Bronchial epithelial cell (primary cell): Measurements from ENCODE around the gene B3GALT4. TPM values are rescaled to one million over a fixed set of nuclear protein-coding genes. Genes with fewer than 3 reads are reported as not detected.
"Not testable (repeated sequence)": the region's sequence is repeated elsewhere in the genome, so short reads cannot be mapped to it uniquely, and the experiment has no call there.

Experiments used
- DNase-seq: peaks from one replicate; pipeline ENCODE4 v3.0.0-alpha.2; 2010; ENCODE audit warnings: low read depth
- FAIRE-seq: peaks from 2 replicates; lab custom pipeline; 2011; peaks lifted over from hg19 to GRCh38; lab: Jason Lieb, UNC
- H3K27me3 ChIP-seq: 2 replicates; pipeline ENCODE4 v1.5.1; 2011; ENCODE audit warnings: low read length; ENCODE audit not compliant: control insufficient read depth, insufficient read depth
- H3K36me3 ChIP-seq: 2 replicates; pipeline ENCODE4 v1.5.1; 2011; ENCODE audit warnings: low read length; ENCODE audit not compliant: control insufficient read depth, insufficient read depth
- H3K4me3 ChIP-seq: 2 replicates; pipeline ENCODE4 v1.5.1; 2011; ENCODE audit warnings: mild to moderate bottlenecking, low read depth, low read length, control low read depth
- CTCF ChIP-seq: IDR thresholded peaks from 2 replicates; pipeline ENCODE4 v1.5.1; 2011; ENCODE audit warnings: mild to moderate bottlenecking, moderate library complexity, low read length, control low read depth, inconsistent platforms; ENCODE audit not compliant: insufficient read depth, severe bottlenecking
- total RNA-seq: library from RNA; depleted of rRNA; stranded (reverse); fragments of >200 nt; gene quantifications from 2 replicates; pipeline ENCODE4 v1.2.1, GENCODE V29; 2014

The B3GALT4 gene
- total RNA-seq, 1 donor from 2014 or later: 3.9 TPM

GRCh38 chr6:33273129-33273923, 3.6 kb upstream of the B3GALT4 start:
- no peak for TF ChIP-seq CTCF
- FAIRE-seq (no peak), DNase-seq (no peak)
- Histone ChIP-seq H3K4me3 (peak overlapping the region; percentile 81), H3K27me3 (no peaks in the 10 kb centered on the region), H3K36me3 (peaks cover 35% of the 10 kb centered on the region)

GRCh38 chr6:33273924-33274902, 2.7 kb upstream of the B3GALT4 start:
- FAIRE-seq (no peak), DNase-seq (no peak)
- no peaks in the 10 kb centered on the region for H3K27me3 ChIP-seq
- H3K4me3 ChIP-seq: peak overlapping the region; percentile 81
- no peak for TF ChIP-seq CTCF
- peaks cover 31% of the 10 kb centered on the region for H3K36me3 ChIP-seq

- FAIRE-seq: peak; percentile 32
- not testable (repeated sequence) for DNase-seq, H3K27me3 ChIP-seq
- Histone ChIP-seq H3K4me3 (peak overlapping the region; percentile 52), H3K36me3 (peaks cover 35% of the 10 kb centered on the region)
Measured at GRCh38 chr6:33275795-33276580, 935 bp upstream of the B3GALT4 start.

GRCh38 chr6:33276581-33276863, 401 bp upstream of the B3GALT4 start:
- H3K4me3 ChIP-seq: peak overlapping the region; percentile 52
- H3K27me3 ChIP-seq: no peaks in the 10 kb centered on the region
- H3K36me3 ChIP-seq: peaks cover 35% of the 10 kb centered on the region
- FAIRE-seq (no peak), DNase-seq (no peak)
- no peak for TF ChIP-seq CTCF

GRCh38 chr6:33277663-33278391, 904 bp downstream of the B3GALT4 start:
- H3K4me3 ChIP-seq: peak overlapping the region; percentile 52
- FAIRE-seq (no peak), DNase-seq (no peak)
- no peak for TF ChIP-seq CTCF
- H3K36me3 ChIP-seq: peaks cover 30% of the 10 kb centered on the region
- H3K27me3 ChIP-seq: no peaks in the 10 kb centered on the region
